ENCODE data around the gene ST7. TPM values are rescaled to one million over a fixed set of nuclear protein-coding genes. Genes with fewer than 3 reads are reported as not detected.

Gene ST7
- total and polyA plus RNA-seq, 2 experiments from 2014 or later = 9.9 to 18.3 TPM

DNA sequence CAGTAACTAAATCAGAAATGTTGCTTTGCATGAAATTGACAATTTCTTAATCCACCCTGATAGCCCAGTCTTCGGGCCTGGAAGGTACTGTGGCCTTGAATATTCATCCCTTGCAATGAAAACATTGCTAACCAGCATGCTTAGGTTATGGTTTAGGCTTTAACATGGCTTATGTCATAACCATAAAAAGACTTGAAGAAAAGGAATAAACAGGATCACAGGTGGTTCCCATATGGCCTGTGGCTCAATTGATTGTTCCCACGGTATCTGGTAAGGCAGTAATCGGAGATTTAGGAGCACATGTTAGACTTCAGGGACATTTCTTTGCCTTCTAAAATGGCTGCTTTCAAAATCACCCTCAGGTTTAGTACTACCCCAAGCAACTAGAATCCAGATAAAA lies 139.5 kb downstream of the ST7 start:
- Mint-ChIP-seq H3K36me3 (ENCODE audit: low read depth) (no peaks in the 10 kb centered on the region), H3K4me3 (no peak overlapping the region), H3K27me3 (ENCODE audit: insufficient read depth, low read depth, poor library complexity) (no peaks in the 10 kb centered on the region), H3K9me3 (no peaks in the 10 kb centered on the region), H3K4me1 (peaks cover 2% of the 10 kb centered on the region; the same call in 1 of the 3 replicates), H3K27ac (no peak overlapping the region)
- Histone ChIP-seq H3K4me1 (ENCODE audit: insufficient read depth) (no peaks in the 10 kb centered on the region), H2AFZ (no peak overlapping the region), H3K4me2 (no peak overlapping the region), H3K36me3 (ENCODE audit: insufficient read depth) (no peaks in the 10 kb centered on the region), H4K20me1 (replicated peaks; ENCODE audit: insufficient read depth) (no peaks in the 10 kb centered on the region), H3K9me2 (ENCODE audit: insufficient read depth) (no peaks in the 10 kb centered on the region), H3F3A (replicated peaks; ENCODE audit: low read depth) (no peaks in the 10 kb centered on the region), H3K27ac (ENCODE audit: low read depth) (no peak overlapping the region), H3K4me3 (no peak overlapping the region), H3K79me2 (replicated peaks; ENCODE audit: insufficient read depth) (0 out of 2 replicates have a peak, but pooled peaks cover 2% of the 10 kb centered on the region), H3K27me3 (ENCODE audit: insufficient read depth) (no peaks in the 10 kb centered on the region)
- TF ChIP-seq POLR2AphosphoS5 (IDR thresholded peaks at IDR 0.05; ENCODE audit: low read depth) = no peak
- no peak for TF ChIP-seq EZH2 (IDR thresholded peaks at IDR 0.05; ENCODE audit: low read depth, unreplicated experiment)
- no peak for TF ChIP-seq ZNF114 (CRISPR knock-in tag; IDR thresholded peaks at IDR 0.05)
- TF ChIP-seq STAT1 (IDR thresholded peaks at IDR 0.05; ENCODE audit: unreplicated experiment) = no peak
- TF ChIP-seq, protein P1, sequence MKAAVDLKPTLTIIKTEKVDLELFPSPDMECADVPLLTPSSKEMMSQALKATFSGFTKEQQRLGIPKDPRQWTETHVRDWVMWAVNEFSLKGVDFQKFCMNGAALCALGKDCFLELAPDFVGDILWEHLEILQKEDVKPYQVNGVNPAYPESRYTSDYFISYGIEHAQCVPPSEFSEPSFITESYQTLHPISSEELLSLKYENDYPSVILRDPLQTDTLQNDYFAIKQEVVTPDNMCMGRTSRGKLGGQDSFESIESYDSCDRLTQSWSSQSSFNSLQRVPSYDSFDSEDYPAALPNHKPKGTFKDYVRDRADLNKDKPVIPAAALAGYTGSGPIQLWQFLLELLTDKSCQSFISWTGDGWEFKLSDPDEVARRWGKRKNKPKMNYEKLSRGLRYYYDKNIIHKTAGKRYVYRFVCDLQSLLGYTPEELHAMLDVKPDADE (IDR thresholded peaks at IDR 0.05) = no peak
- TF ChIP-seq EZH2phosphoT487 (IDR thresholded peaks at IDR 0.05; ENCODE audit: unreplicated experiment) = no peak
- TF ChIP-seq, protein P2, sequence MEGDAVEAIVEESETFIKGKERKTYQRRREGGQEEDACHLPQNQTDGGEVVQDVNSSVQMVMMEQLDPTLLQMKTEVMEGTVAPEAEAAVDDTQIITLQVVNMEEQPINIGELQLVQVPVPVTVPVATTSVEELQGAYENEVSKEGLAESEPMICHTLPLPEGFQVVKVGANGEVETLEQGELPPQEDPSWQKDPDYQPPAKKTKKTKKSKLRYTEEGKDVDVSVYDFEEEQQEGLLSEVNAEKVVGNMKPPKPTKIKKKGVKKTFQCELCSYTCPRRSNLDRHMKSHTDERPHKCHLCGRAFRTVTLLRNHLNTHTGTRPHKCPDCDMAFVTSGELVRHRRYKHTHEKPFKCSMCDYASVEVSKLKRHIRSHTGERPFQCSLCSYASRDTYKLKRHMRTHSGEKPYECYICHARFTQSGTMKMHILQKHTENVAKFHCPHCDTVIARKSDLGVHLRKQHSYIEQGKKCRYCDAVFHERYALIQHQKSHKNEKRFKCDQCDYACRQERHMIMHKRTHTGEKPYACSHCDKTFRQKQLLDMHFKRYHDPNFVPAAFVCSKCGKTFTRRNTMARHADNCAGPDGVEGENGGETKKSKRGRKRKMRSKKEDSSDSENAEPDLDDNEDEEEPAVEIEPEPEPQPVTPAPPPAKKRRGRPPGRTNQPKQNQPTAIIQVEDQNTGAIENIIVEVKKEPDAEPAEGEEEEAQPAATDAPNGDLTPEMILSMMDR (conservative IDR thresholded peaks at IDR 0.05; ENCODE audit: low read depth in 2 of 2) = no peak
- TF ChIP-seq CREB1 (CRISPR knock-in tag; IDR thresholded peaks at IDR 0.05; ENCODE audit: low read depth) = no peak
- TF ChIP-seq REST (IDR thresholded peaks at IDR 0.05; ENCODE audit: unreplicated experiment) = no peak
- no peak for TF ChIP-seq JUNB (IDR thresholded peaks at IDR 0.05; ENCODE audit: unreplicated experiment)
- no peak for TF ChIP-seq NANOG (IDR thresholded peaks at IDR 0.05; ENCODE audit: borderline replicate concordance)
- no peak for TF ChIP-seq ZNF331 (CRISPR knock-in tag; IDR thresholded peaks at IDR 0.05; ENCODE audit: low read depth)
- TF ChIP-seq, protein P3, sequence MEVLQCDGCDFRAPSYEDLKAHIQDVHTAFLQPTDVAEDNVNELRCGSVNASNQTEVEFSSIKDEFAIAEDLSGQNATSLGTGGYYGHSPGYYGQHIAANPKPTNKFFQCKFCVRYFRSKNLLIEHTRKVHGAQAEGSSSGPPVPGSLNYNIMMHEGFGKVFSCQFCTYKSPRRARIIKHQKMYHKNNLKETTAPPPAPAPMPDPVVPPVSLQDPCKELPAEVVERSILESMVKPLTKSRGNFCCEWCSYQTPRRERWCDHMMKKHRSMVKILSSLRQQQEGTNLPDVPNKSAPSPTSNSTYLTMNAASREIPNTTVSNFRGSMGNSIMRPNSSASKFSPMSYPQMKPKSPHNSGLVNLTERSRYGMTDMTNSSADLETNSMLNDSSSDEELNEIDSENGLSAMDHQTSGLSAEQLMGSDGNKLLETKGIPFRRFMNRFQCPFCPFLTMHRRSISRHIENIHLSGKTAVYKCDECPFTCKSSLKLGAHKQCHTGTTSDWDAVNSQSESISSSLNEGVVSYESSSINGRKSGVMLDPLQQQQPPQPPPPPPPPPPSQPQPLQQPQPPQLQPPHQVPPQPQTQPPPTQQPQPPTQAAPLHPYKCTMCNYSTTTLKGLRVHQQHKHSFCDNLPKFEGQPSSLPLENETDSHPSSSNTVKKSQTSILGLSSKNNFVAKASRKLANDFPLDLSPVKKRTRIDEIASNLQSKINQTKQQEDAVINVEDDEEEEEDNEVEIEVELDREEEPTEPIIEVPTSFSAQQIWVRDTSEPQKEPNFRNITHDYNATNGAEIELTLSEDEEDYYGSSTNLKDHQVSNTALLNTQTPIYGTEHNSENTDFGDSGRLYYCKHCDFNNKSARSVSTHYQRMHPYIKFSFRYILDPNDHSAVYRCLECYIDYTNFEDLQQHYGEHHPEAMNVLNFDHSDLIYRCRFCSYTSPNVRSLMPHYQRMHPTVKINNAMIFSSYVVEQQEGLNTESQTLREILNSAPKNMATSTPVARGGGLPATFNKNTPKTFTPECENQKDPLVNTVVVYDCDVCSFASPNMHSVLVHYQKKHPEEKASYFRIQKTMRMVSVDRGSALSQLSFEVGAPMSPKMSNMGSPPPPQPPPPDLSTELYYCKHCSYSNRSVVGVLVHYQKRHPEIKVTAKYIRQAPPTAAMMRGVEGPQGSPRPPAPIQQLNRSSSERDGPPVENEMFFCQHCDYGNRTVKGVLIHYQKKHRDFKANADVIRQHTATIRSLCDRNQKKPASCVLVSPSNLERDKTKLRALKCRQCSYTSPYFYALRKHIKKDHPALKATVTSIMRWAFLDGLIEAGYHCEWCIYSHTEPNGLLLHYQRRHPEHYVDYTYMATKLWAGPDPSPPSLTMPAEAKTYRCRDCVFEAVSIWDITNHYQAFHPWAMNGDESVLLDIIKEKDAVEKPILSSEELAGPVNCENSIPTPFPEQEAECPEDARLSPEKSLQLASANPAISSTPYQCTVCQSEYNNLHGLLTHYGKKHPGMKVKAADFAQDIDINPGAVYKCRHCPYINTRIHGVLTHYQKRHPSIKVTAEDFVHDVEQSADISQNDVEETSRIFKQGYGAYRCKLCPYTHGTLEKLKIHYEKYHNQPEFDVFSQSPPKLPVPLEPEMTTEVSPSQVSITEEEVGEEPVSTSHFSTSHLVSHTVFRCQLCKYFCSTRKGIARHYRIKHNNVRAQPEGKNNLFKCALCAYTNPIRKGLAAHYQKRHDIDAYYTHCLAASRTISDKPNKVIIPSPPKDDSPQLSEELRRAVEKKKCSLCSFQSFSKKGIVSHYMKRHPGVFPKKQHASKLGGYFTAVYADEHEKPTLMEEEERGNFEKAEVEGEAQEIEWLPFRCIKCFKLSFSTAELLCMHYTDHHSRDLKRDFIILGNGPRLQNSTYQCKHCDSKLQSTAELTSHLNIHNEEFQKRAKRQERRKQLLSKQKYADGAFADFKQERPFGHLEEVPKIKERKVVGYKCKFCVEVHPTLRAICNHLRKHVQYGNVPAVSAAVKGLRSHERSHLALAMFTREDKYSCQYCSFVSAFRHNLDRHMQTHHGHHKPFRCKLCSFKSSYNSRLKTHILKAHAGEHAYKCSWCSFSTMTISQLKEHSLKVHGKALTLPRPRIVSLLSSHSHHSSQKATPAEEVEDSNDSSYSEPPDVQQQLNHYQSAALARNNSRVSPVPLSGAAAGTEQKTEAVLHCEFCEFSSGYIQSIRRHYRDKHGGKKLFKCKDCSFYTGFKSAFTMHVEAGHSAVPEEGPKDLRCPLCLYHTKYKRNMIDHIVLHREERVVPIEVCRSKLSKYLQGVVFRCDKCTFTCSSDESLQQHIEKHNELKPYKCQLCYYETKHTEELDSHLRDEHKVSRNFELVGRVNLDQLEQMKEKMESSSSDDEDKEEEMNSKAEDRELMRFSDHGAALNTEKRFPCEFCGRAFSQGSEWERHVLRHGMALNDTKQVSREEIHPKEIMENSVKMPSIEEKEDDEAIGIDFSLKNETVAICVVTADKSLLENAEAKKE (CRISPR knock-in tag; IDR thresholded peaks at IDR 0.05) = no peak
- ATAC-seq (no peak), DNase-seq (ENCODE audit: low spot score) (no peak)
